NCI-H345 treated with DMSO at 0.1 percent for 48 hours (cell line): ENCODE results near the gene SRRM4.

Experiments
- DNase-seq: peaks from one replicate; lab custom pipeline; 2025; ENCODE audit not compliant: unreplicated experiment; lab: John Stamatoyannopoulos, UW

SRRM4 gene

DNA sequence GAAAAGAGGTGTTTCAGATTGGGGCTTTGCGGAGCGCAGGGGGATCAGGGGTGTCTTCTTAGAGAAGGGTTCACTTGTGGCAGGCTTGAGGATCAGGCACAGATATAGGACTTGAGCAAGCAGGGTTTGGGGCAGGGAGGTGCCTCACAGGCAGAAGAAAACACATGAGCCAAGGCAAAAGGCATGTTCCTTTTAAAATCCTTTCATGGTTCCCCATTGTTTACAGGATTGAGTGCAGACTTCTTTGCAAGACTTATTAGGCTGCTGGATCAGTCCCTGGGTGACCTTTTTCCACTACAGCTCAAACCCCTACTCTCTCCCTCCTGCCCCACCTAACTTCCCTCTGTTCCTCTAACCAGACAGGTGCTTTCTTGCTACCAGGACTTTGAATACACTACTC, 217.1 kb downstream of the SRRM4 start:
- DNase-seq, result no peak

GRCh38 chr12:119200601-119201000, 219.3 kb downstream of the SRRM4 start:
- DNase-seq, result no peak

- peak; percentile 98 for DNase-seq
Observed at GRCh38 chr12:119201789-119202543, 220.6 kb downstream of the SRRM4 start.

- DNase-seq, result no peak
Observed at GRCh38 chr12:119202544-119202943, 221.2 kb downstream of the SRRM4 start.

GRCh38 chr12:119204131-119204530, 222.8 kb downstream of the SRRM4 start:
- no peak for DNase-seq

GRCh38 chr12:119204671-119205285, 223.4 kb downstream of the SRRM4 start:
- DNase-seq, result no peak

DNA sequence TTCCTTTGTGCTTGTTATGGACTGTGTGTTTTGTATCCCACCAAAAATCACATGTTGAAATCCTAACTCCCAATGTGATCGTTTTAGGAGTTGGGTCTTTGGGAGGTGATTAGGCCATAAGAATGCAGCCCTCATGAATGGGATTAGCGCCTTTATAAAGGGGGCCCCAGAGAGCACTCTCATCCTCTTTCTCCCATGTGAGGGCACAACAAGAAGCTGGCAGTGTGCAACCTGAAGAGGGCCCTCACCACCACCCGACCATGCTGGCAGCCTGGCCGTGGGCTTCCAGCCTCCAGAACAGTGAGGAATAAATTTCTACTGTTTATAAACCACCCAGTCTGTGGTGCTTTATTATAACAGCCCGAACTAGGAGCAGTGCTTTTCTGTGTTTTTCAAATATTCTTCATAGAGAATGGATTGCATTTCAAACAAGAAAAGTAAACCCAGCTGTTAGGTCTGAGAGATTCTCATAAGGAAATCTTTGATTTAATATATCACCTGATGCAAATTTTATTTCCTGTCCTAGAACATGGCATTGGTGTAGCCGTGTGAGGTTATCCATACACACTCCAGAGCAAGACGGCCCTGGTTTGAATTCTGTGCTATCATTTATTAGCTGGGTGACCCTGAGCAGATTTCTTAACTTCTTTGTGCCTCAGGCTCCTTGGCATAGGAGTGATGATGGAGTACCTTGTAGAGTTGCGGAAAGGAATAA, 225.2 kb downstream of the SRRM4 start:
- no peak for DNase-seq

DNA sequence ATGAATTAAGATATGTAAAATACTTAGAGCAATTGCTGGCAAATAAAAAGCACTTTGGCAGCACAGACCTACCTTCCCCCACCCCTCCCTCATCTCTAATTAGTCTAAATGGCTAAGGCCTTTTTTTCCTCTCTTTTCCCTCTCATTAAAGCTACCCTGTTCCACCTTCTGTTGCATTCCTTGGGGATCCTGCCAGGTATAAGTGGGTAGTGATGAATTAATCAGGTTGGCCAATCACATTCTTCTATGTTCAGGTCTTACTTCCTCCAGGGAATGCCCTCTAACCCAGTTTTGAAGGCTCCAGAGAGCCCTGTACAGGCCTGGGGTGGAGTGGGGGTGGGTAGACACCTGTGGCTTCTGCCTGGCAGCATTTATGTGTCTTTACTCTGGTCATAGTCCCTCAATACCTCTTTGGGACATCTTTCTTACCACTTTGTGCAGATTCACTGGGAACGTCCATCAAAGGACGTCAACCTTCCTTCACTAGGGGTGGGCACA, 225.8 kb downstream of the SRRM4 start:
- DNase-seq, result no peak

DNA sequence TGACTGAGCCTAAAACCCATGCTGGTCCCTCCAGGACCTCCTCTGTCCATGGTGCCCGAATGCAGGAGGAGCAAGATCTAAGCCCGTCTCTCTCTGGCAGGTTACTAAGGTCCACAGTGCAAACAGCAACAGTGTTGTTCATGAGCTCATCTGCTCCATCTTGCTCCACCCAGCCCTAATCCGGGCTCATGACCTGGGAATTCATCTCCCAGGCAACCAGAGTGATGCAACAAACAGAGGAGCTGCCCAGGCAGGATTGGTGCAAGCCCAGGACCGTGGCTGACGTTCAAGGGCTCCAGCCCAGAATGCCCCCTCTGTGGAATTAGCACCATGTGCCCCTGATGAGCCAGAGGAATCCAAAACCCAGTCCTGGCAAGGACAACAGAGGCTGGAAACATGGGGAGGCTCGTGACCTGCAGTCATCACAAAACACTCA, 227.3 kb downstream of the SRRM4 start:
- no peak for DNase-seq

- DNase-seq, result no peak
Observed at GRCh38 chr12:119211884-119212283, 230.5 kb downstream of the SRRM4 start.
